Smooth muscle cell of the brain vasculature (primary cell): ENCODE measurements around the gene DACH2.

Source experiments
- DNase-seq: peaks from one replicate; pipeline ENCODE4 v3.0.0-alpha.2; 2012; ENCODE audit warnings: low read depth, low spot score

Gene DACH2

GRCh38 chrX:86322913-86323312, 174.7 kb downstream of the DACH2 start:
- DNase-seq = no peak

GRCh38 chrX:86329174-86329573, 180.9 kb downstream of the DACH2 start:
- DNase-seq = no peak

GRCh38 chrX:86348669-86349068, 200.4 kb downstream of the DACH2 start:
- no peak for DNase-seq

- DNase-seq = no peak
Observed at GRCh38 chrX:86349115-86349514, 200.9 kb downstream of the DACH2 start.

GRCh38 chrX:86369847-86370630, 221.8 kb downstream of the DACH2 start:
- no peak for DNase-seq

GRCh38 chrX:86370927-86371326, 222.7 kb downstream of the DACH2 start:
- DNase-seq = no peak

GRCh38 chrX:86379209-86379608, 231.0 kb downstream of the DACH2 start:
- no peak for DNase-seq

- DNase-seq = no peak
Observed at GRCh38 chrX:86383681-86384540, 235.7 kb downstream of the DACH2 start.

- no peak for DNase-seq
Observed at GRCh38 chrX:86407371-86407770, 259.1 kb downstream of the DACH2 start.

- no peak for DNase-seq
Observed at GRCh38 chrX:86421771-86422170, 273.5 kb downstream of the DACH2 start.

GRCh38 chrX:86436116-86436515, 287.9 kb downstream of the DACH2 start:
- no peak for DNase-seq

- no peak for DNase-seq
Observed at GRCh38 chrX:86455495-86455894, 307.2 kb downstream of the DACH2 start.

- no peak for DNase-seq
Observed at GRCh38 chrX:86460760-86461159, 312.5 kb downstream of the DACH2 start.

GRCh38 chrX:86504297-86504696, 356.0 kb downstream of the DACH2 start:
- no peak for DNase-seq

GRCh38 chrX:86507331-86507730, 359.1 kb downstream of the DACH2 start:
- DNase-seq = no peak

GRCh38 chrX:86579777-86580176, 431.5 kb downstream of the DACH2 start:
- DNase-seq = no peak

GRCh38 chrX:86604607-86605006, 456.4 kb downstream of the DACH2 start:
- no peak for DNase-seq

- DNase-seq = no peak
Observed at GRCh38 chrX:86696951-86697350, 548.7 kb downstream of the DACH2 start.

GRCh38 chrX:86711531-86712180, 563.4 kb downstream of the DACH2 start:
- DNase-seq = no peak

GRCh38 chrX:86714441-86714840, 566.2 kb downstream of the DACH2 start:
- no peak for DNase-seq

GRCh38 chrX:86724277-86724676, 576.0 kb downstream of the DACH2 start:
- DNase-seq = no peak

GRCh38 chrX:86747091-86747490, 598.8 kb downstream of the DACH2 start:
- DNase-seq = no peak
